Measurements from ENCODE around the gene TBL2. TPM values are rescaled to one million over a fixed set of nuclear protein-coding genes. Genes with fewer than 3 reads are reported as not detected.

TBL2 gene
- total RNA-seq, 1 experiment from 2014 or later: 60.1 TPM

DNA sequence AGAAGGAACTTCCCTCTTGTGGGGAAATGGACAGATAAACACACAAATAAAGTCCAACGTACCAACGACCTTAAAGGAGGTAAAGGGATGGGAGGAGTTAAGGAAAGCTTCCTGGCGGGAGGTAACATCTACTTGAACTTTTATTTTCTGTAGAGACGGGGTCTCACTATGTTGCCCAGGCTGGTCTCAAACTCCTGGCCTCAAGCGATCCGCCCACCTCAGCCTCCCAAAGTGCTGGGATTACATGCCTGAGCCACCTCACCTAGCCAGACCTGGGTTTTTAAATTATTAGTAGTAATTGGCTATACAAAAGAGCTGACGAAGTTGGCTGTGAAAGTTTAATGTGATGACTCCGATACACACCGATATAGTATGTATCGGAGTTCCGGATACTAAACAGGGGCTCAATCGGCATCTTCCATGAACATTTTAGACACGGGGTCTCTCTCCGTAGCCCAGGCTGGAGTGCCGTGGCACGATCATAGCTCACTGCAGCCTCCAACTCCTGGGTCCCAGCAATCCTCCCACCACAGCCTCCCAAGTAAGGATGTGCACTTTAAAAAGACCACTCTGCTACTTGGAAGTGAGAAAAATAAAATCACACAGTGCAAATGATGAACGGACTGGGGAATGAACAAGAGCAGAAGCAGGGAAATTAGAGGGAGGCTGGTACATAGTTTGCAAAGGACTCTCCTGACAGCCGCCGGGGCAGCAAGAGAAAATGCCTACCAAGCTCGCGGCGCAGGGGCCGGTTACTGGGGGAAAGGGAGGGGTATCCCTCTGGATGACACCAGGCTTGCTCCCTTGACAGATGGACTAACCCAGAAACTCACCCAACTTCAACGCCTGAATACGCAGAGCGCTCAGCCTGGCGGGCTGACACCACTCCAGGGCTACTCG lies 21.9 kb downstream of the TBL2 start:
- BruUV-seq (replicated peaks): TSS peak; percentile 82
- peak overlapping the region; percentile 51 for H3K27ac ChIP-seq (ENCODE audit: low read length)
- H3K27me3 ChIP-seq (ENCODE audit: control insufficient read depth, insufficient read depth, low read length): no peaks in the 10 kb centered on the region
- peak overlapping the region; percentile 57 to 99 for H3K4me3 ChIP-seq (ENCODE audit: low read depth in 2 of 2, low read length in 2 of 2)
- H3K4me1 ChIP-seq (ENCODE audit: control insufficient read depth, insufficient read depth, low read length): peaks cover 11% of the 10 kb centered on the region
- in situ Hi-C loops (cut with HindIII; ENCODE audit: low pct_unique_long_range_greater_than_20kb, low sequenced_read_pairs): no loop called here
- ChIA-PET CTCF (interaction anchor here (0.6 kb wide), 1 partner anchor 97 kb away, joined by 3 read pairs; no protein-coding TSS in a partner anchor), POLR2A (interaction anchor here (0.6 to 1.1 kb wide), 4 partner anchors 10 to 116 kb away, joined by 3 to 6 read pairs (median 4); partner anchors contain the start of gene BAZ1B)
- no peak for ATAC-seq
- H3K9me3 ChIP-seq (ENCODE audit: control insufficient read depth, insufficient read depth, low read depth, low read length): no peaks in the 10 kb centered on the region
- no peak for TF ChIP-seq TCF7L2 (IDR thresholded peaks at IDR 0.05; ENCODE audit: low read depth, low read length)
- TF ChIP-seq REST (IDR thresholded peaks at IDR 0.05; ENCODE audit: insufficient read depth in 1 of 2, low read depth in 2 of 2, low read length in 1 of 2): no peak
- TF ChIP-seq, protein P1, sequence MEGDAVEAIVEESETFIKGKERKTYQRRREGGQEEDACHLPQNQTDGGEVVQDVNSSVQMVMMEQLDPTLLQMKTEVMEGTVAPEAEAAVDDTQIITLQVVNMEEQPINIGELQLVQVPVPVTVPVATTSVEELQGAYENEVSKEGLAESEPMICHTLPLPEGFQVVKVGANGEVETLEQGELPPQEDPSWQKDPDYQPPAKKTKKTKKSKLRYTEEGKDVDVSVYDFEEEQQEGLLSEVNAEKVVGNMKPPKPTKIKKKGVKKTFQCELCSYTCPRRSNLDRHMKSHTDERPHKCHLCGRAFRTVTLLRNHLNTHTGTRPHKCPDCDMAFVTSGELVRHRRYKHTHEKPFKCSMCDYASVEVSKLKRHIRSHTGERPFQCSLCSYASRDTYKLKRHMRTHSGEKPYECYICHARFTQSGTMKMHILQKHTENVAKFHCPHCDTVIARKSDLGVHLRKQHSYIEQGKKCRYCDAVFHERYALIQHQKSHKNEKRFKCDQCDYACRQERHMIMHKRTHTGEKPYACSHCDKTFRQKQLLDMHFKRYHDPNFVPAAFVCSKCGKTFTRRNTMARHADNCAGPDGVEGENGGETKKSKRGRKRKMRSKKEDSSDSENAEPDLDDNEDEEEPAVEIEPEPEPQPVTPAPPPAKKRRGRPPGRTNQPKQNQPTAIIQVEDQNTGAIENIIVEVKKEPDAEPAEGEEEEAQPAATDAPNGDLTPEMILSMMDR (IDR thresholded peaks at IDR 0.05): no peak
- TF ChIP-seq SIN3A (IDR thresholded peaks at IDR 0.05; ENCODE audit: borderline replicate concordance, insufficient read depth, low read depth, low read length): no peak
- TF ChIP-seq POLR2AphosphoS5 (IDR thresholded peaks at IDR 0.05; ENCODE audit: low read depth, low read length): no peak
- intact Hi-C loops (cut with micrococcal nuclease; ENCODE audit: unreplicated experiment): loop anchor here (5.0 kb wide), 1 partner anchor 34 kb away; the partner anchor contains the start of gene BAZ1B
- DNase-seq (ENCODE audit: low read depth, low spot score): peak; percentile 30
- no peaks in the 10 kb centered on the region for H3K36me3 ChIP-seq (ENCODE audit: control insufficient read depth, insufficient read depth, low read length)

- BruUV-seq (replicated peaks): no TSS peak
- H3K27me3 ChIP-seq (ENCODE audit: control insufficient read depth, insufficient read depth, low read length): no peaks in the 10 kb centered on the region
Observed at GRCh38 chr7:73555411-73555982, 22.9 kb downstream of the TBL2 start.

More at GRCh38 chr7:73555411-73555982, 22.9 kb downstream of the TBL2 start:
- Histone ChIP-seq H3K4me1 (ENCODE audit: control insufficient read depth, insufficient read depth, low read length) (peaks cover 11% of the 10 kb centered on the region), H3K9me3 (ENCODE audit: control insufficient read depth, insufficient read depth, low read depth, low read length) (no peaks in the 10 kb centered on the region), H3K36me3 (ENCODE audit: control insufficient read depth, insufficient read depth, low read length) (no peaks in the 10 kb centered on the region), H3K27ac (ENCODE audit: low read length) (peak overlapping the region; percentile 51; the same call in 1 of the 2 replicates), H3K4me3 (ENCODE audit: low read depth in 2 of 2, low read length in 2 of 2) (peak overlapping the region; percentile 57 to 99)
- CTCF ChIA-PET: no interaction called here
- TF ChIP-seq POLR2AphosphoS5 (IDR thresholded peaks at IDR 0.05; ENCODE audit: low read depth, low read length): no peak
- TF ChIP-seq SIN3A (IDR thresholded peaks at IDR 0.05; ENCODE audit: borderline replicate concordance, insufficient read depth, low read depth, low read length): no peak
- TF ChIP-seq, protein P1 (IDR thresholded peaks at IDR 0.05): no peak
- TF ChIP-seq TCF7L2 (IDR thresholded peaks at IDR 0.05; ENCODE audit: low read depth, low read length): no peak
- TF ChIP-seq REST (IDR thresholded peaks at IDR 0.05; ENCODE audit: insufficient read depth in 1 of 2, low read depth in 2 of 2, low read length in 1 of 2): no peak
- in situ Hi-C loops (cut with HindIII; ENCODE audit: low pct_unique_long_range_greater_than_20kb, low sequenced_read_pairs) (no loop called here), intact Hi-C loops (cut with micrococcal nuclease; ENCODE audit: unreplicated experiment) (loop anchor here (5.0 kb wide), 1 partner anchor 33 kb away; the partner anchor contains the start of gene BAZ1B)
- ATAC-seq (no peak), DNase-seq (ENCODE audit: low read depth, low spot score) (no peak)
- POLR2A ChIA-PET: interaction anchor here (0.6 kb wide), 1 partner anchor 29 kb away, joined by 3 read pairs; no protein-coding TSS in a partner anchor
